GM21717 (cell line): ENCODE data around the gene PHC2.

Source experiments
- ATAC-seq: cut with Tn5 transposase; IDR thresholded peaks from one replicate; pipeline ENCODE4 v1.9.1; 2021; ENCODE audit warnings: mild to moderate bottlenecking, moderate library complexity; ENCODE audit not compliant: unreplicated experiment

The PHC2 gene

DNA sequence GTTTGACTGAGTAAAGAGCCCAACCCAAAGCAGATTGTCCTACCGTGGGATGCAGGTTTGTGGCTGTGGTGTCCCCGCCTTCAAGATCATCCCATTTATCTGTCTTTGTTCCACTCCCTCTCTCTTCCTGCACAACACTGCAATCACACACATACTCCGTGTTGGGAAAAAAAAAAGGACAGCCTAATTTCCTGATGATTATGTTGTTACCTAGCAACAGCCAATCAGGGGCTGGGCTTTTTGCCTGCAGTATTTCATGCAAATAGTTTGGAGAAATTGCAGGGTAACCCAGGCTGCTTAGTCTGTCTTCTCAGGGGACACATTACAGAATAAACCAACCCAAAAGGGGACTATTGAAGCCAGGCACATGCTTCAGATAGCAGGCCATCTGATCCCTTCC, 38.3 kb downstream of the PHC2 start:
- ATAC-seq, result no peak

- ATAC-seq, result no peak
Measured at GRCh38 chr1:33392206-33392605, 38.7 kb downstream of the PHC2 start.

- ATAC-seq, result no peak
Measured at GRCh38 chr1:33391343-33392078, 39.4 kb downstream of the PHC2 start.

DNA sequence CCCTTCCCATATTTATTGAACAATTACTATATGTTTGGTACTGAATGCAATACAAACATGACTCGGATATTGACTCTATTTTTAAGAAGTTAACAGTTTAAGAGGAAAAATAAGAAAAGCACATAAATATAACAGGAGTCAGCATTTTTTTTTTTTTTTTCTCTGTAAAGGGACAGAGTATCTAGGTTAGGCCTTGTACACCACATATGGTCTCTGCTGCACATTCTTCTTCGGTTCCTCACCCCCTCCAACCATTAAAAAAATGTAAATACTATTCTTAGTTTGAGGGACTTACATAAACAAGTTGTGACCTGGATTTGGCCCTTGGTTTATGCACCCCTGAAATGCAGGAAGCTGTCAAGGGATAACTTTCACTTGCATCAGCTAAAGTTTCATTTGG, 40.4 kb downstream of the PHC2 start:
- ATAC-seq, result no peak

- no peak for ATAC-seq
Measured at GRCh38 chr1:33388805-33389771, 41.8 kb downstream of the PHC2 start.

GRCh38 chr1:33387625-33388024, 43.3 kb downstream of the PHC2 start:
- no peak for ATAC-seq

DNA sequence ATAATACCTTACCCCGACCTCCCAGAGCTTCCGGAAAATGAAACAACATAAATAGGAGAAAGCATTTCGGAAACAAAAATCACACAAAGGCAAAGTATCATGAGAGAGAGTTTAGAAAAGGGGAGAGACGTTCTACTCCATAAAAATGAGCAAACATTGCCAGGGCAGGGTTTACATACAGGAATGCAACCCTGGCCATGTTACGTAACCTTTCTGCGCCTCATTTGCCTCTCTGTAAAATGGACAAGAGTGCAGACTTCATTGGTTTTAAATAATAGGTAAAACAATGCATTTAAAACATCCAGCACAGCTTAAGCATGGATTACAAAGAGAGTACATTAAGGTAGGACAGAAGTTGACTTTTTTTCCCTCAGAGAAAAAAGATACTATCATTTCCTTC, 45.6 kb downstream of the PHC2 start:
- ATAC-seq, result no peak

DNA sequence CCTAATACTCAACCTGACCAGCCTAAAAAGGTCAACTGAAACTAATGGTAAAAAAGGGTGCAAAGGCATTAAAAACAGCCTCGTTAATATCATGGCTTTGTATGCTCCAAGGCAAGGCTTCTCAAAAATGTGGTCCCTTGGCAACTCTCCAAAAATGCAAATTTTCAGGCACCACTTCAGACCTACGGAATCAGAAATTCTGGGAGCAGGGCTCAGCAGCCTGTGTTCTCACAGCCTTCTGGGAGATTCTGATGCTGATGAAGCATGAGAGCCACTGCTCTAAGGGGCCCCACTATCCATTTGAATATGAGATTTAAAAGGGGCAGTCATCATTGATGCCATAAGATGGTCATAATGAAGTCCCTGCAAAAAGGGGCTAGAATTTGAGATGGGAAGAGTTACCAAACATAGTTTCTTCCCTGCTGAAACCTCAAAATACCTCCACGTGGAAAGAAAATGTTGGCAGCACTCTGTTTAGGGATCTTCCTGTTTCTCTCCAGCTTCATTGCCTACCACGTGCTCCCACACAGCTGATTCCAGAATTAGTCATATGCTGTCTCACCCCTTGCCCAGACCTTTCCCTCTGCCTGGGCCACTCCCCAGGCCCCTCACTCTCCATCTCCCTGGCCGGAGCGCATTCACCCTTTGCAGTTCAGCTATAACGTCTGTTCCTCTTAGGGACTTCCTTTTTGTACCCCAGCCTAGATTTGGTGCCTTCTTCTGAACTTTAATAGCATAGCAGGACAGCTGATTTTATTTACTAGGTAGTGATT, 46.7 kb downstream of the PHC2 start:
- no peak for ATAC-seq

GRCh38 chr1:33383489-33383888, 47.4 kb downstream of the PHC2 start:
- no peak for ATAC-seq

DNA sequence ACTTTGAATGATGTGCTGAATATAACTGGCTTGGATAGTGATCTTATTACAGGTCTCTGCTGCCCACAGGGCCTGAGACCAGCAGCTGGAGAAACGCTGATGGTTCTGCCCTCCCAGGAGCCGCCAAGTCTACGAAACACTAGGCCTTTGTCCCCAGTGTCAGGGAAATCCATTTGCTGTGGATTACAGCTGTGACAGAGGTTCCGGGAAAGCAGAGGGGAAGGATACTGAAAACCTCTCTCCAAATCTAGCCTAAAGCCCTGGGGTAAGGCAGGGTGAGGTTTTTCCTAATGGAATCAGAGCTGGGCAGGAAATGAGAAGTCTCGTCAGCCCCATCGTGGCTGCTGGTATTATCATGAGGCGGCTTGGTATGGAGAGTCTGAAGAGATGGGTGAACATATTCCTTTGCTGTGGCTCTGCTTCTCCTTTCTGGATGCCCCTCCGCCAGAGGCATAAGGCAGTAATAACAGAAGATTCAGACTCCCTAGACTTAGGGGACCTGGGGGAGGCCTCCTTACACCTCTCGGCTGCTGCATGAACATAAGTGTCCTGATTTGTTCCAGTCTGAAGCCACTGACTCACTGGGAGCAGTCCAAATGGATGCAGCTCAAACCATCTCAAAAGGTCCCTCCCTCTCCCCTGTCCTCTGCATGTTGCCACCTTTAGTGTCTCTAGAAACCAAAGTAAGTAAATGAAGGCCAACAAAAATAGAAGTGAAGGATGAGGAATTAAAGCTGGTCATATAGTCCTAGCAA, 48.1 kb downstream of the PHC2 start:
- ATAC-seq, result no peak

- ATAC-seq, result no peak
Measured at GRCh38 chr1:33381977-33382376, 48.9 kb downstream of the PHC2 start.

DNA sequence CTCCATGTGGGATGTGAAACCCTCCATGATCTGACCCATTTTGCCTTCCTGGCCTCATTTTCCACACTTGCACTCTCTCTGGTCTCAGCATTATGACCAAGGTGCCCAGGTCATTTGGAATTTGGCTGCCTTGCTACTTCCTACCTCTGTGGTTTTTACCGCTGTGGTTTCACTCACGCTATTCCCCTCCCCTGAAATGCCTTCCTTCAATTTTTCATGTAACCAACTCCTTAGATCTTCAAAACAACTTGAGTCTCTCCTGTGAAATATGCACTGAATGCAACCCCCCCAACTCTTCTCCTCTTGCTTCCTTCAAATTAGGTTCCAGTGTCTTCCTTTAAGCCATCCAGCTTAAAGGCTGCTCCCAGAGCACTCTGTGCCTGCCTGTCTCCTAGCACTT, 50.1 kb downstream of the PHC2 start:
- ATAC-seq, result no peak

- no peak for ATAC-seq
Measured at GRCh38 chr1:33379631-33380354, 51.1 kb downstream of the PHC2 start.

GRCh38 chr1:33378976-33379375, 51.9 kb downstream of the PHC2 start:
- no peak for ATAC-seq

- no peak for ATAC-seq
Measured at GRCh38 chr1:33378524-33378923, 52.4 kb downstream of the PHC2 start.

DNA sequence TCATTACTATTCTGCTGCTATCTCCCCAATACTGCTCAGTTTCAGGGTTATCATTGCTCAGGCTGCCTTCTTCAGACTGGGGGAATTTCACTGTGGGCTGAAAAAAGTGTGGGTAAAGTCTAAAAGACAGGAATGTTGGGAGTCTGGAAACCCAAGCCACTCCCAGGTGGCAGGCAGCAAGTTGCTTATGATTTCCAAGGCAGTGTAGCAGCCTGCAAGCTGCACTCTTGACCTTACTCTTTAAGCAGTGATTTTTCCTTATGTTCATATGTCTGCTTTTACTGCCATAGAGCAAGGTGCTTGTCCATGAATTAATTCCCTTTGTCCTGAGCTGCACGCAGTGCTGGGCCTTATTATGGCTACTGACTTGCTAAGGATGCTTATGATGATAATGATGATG, 53.1 kb downstream of the PHC2 start:
- ATAC-seq, result no peak

DNA sequence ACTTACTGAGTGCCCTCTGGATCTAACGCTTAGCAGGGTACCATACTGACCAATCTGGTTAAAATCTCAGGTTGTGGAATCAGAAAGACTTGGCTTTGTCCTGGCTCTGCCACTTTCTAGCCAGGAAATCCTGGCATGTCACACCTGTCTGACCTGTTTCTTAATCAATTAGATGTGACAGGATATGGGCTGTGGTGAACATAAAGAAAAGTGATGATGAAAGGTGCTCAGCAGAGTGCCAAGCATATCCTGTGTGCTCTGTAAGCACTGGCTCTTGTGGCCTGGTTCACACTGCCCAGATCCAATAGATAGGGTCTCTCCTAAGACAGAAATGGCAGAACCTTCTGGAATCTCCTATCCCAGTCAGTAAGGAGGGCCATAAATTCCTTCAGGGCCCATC, 53.9 kb downstream of the PHC2 start:
- ATAC-seq, result no peak

DNA sequence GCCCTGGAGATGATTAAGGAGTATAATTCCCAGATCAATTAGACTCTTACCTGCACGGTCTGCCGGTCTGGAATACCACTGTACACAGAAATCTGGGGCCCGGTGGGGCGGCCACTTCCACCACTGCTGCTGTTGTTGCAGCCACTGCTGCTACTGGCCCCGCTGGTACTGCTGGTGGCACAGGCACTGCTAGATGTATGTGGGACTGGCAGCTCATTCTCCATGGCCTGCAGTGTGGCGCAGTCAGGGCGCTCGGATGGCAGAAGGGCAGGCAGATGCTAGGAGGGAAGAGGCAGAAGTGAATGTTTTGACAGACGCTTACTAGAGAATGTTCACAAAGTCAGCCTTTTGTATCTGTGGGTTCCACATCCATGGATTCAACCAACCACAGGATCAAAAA, 55.6 kb downstream of the PHC2 start:
- ATAC-seq, result no peak

GRCh38 chr1:33374336-33375105, 56.4 kb downstream of the PHC2 start:
- no peak for ATAC-seq
